ENCODE data around the gene DAZAP2. TPM values are rescaled to one million over a fixed set of nuclear protein-coding genes. Genes with fewer than 3 reads are reported as not detected.
A peak's percentile ranks its signal among the peaks of the same experiment; 100 is the strongest.

The DAZAP2 gene
- total RNA-seq, 2 experiments from 2014 or later: 292 to 310 TPM

- Histone ChIP-seq H3K4me1 (ENCODE audit: insufficient read depth, low read length) (peaks cover 14% of the 10 kb centered on the region), H3K27ac (ENCODE audit: low read depth in 1 of 2, low read length in 2 of 2) (no peak overlapping the region), H3K36me3 (ENCODE audit: insufficient read depth, low read length) (peaks cover 10% of the 10 kb centered on the region), H3K9me3 (ENCODE audit: control insufficient read depth in 1 of 2, insufficient read depth in 1 of 2, low read length in 2 of 2) (no peaks in the 10 kb centered on the region), H3K4me3 (ENCODE audit: low read length) (no peak overlapping the region), H3K27me3 (ENCODE audit: control insufficient read depth in 1 of 2, insufficient read depth in 2 of 2, low read length in 2 of 2) (no peaks in the 10 kb centered on the region)
- no peak for TF ChIP-seq CTCF (IDR thresholded peaks at IDR 0.05)
- no peaks in the 10 kb centered on the region for H3K9me3 Mint-ChIP-seq
- POLR2A ChIA-PET: interaction anchor here (1.0 kb wide), 1 partner anchor 38 kb away, joined by 3 read pairs; the partner anchor contains the start of gene DAZAP2
- H3K36me3 Mint-ChIP-seq (ENCODE audit: low read depth): peaks cover 18% of the 10 kb centered on the region
- intact Hi-C loops (cut with DNase I, micrococcal nuclease): no loop called here
- no peak for ATAC-seq (ENCODE audit: poor library complexity)
- no peak overlapping the region for H3K4me3 Mint-ChIP-seq
- no peak for DNase-seq
- H3K27ac Mint-ChIP-seq: no peak overlapping the region
- peaks cover 23% of the 10 kb centered on the region for H3K4me1 Mint-ChIP-seq (ENCODE audit: low read depth)
- CTCF ChIA-PET: no interaction called here
- no peaks in the 10 kb centered on the region for H3K27me3 Mint-ChIP-seq
These were observed 39.2 kb upstream of the DAZAP2 start for GRCh38 chr12:51199366-51199945.

GRCh38 chr12:51200156-51200555, 38.5 kb upstream of the DAZAP2 start:
- ChIA-PET POLR2A (interaction anchor here (0.6 to 1.0 kb wide), 2 partner anchors 9 to 38 kb away, joined by 3 read pairs; partner anchors contain the start of gene DAZAP2), CTCF (no interaction called here)
- no peaks in the 10 kb centered on the region for H3K9me3 ChIP-seq (ENCODE audit: control insufficient read depth in 1 of 2, insufficient read depth in 1 of 2, low read length in 2 of 2)
- Mint-ChIP-seq H3K27ac (no peak overlapping the region), H3K27me3 (no peaks in the 10 kb centered on the region), H3K36me3 (ENCODE audit: low read depth) (peaks cover 17% of the 10 kb centered on the region), H3K4me3 (no peak overlapping the region), H3K9me3 (no peaks in the 10 kb centered on the region), H3K4me1 (ENCODE audit: low read depth) (peaks cover 23% of the 10 kb centered on the region)
- peaks cover 10% of the 10 kb centered on the region for H3K36me3 ChIP-seq (ENCODE audit: insufficient read depth, low read length)
- H3K27me3 ChIP-seq (ENCODE audit: control insufficient read depth in 1 of 2, insufficient read depth in 2 of 2, low read length in 2 of 2): no peaks in the 10 kb centered on the region
- peaks cover 14% of the 10 kb centered on the region for H3K4me1 ChIP-seq (ENCODE audit: insufficient read depth, low read length)
- DNase-seq (no peak), ATAC-seq (ENCODE audit: poor library complexity) (no peak)
- intact Hi-C loops (cut with DNase I, micrococcal nuclease): no loop called here
- no peak overlapping the region for H3K27ac ChIP-seq (ENCODE audit: low read depth in 1 of 2, low read length in 2 of 2)
- no peak for TF ChIP-seq CTCF (IDR thresholded peaks at IDR 0.05)
- no peak overlapping the region for H3K4me3 ChIP-seq (ENCODE audit: low read length)

- CTCF ChIA-PET: no interaction called here
- no peaks in the 10 kb centered on the region for H3K27me3 Mint-ChIP-seq
- intact Hi-C loops (cut with DNase I, micrococcal nuclease): no loop called here
- no peak overlapping the region for H3K4me3 Mint-ChIP-seq
- Histone ChIP-seq H3K27me3 (ENCODE audit: control insufficient read depth in 1 of 2, insufficient read depth in 2 of 2, low read length in 2 of 2) (no peaks in the 10 kb centered on the region), H3K4me3 (ENCODE audit: low read length) (no peak overlapping the region), H3K4me1 (ENCODE audit: insufficient read depth, low read length) (peaks cover 14% of the 10 kb centered on the region), H3K9me3 (ENCODE audit: control insufficient read depth in 1 of 2, insufficient read depth in 1 of 2, low read length in 2 of 2) (no peaks in the 10 kb centered on the region), H3K27ac (ENCODE audit: low read depth in 1 of 2, low read length in 2 of 2) (no peak overlapping the region), H3K36me3 (ENCODE audit: insufficient read depth, low read length) (peaks cover 10% of the 10 kb centered on the region)
- POLR2A ChIA-PET: no interaction called here
- H3K4me1 Mint-ChIP-seq (ENCODE audit: low read depth): peaks cover 23% of the 10 kb centered on the region
- H3K9me3 Mint-ChIP-seq: no peaks in the 10 kb centered on the region
- DNase-seq (no peak), ATAC-seq (ENCODE audit: poor library complexity) (no peak)
- H3K27ac Mint-ChIP-seq: peak overlapping the region; percentile 59
- no peak for TF ChIP-seq CTCF (IDR thresholded peaks at IDR 0.05)
- peaks cover 15% of the 10 kb centered on the region for H3K36me3 Mint-ChIP-seq (ENCODE audit: low read depth)
These were observed 37.8 kb upstream of the DAZAP2 start for GRCh38 chr12:51200806-51201205.
